Ishikawa (cell line): ENCODE results near the gene D2HGDH.

Experiments used
- CREB1 ChIP-seq: IDR thresholded peaks from 2 replicates; pipeline ENCODE4 v1.6.1; 2012; ENCODE audit warnings: low read depth
- MAX ChIP-seq: IDR thresholded peaks from 2 replicates; pipeline ENCODE4 v1.6.1; 2012
- TAF1 ChIP-seq: IDR thresholded peaks from 2 replicates; pipeline ENCODE4 v1.6.1; 2012; ENCODE audit warnings: low read depth, mild to moderate bottlenecking

- TF ChIP-seq MAX (no peak), CREB1 (no peak), TAF1 (no peak)
Observed at GRCh38 chr2:241741016-241741415, 6.6 kb downstream of the D2HGDH start.
